Immature natural killer cell (primary cell): ENCODE data around the gene TMEM87B. TPM values are rescaled to one million over a fixed set of nuclear protein-coding genes. Genes with fewer than 3 reads are reported as not detected.

Source experiments
- DNase-seq, 3 donors: peaks; one replicate each; pipeline ENCODE4 v3.0.0; 2022; ENCODE audit warnings: mixed read lengths in 1 of 3
- H3K27ac Mint-ChIP-seq, 6 donors: one replicate each; pipeline ENCODE4 v1.8.0; 2020; ENCODE audit warnings: mixed read lengths in 6 of 6, mild to moderate bottlenecking in 5 of 6, inconsistent platforms in 4 of 6, moderate library complexity in 3 of 6
- H3K27me3 Mint-ChIP-seq, 3 donors: one replicate each; pipeline ENCODE4 v1.8.0; 2020 to 2021; ENCODE audit warnings: low read depth in 3 of 3, mild to moderate bottlenecking in 3 of 3, mixed read lengths in 3 of 3, moderate library complexity in 3 of 3, inconsistent platforms in 1 of 3
- H3K36me3 Mint-ChIP-seq, 3 donors: one replicate each; pipeline ENCODE4 v1.8.0; 2020; ENCODE audit warnings: mixed read lengths in 3 of 3, inconsistent platforms in 2 of 3, mild to moderate bottlenecking in 2 of 3
- H3K4me1 Mint-ChIP-seq, 2 donors: one replicate each; pipeline ENCODE4 v1.8.0; 2020; ENCODE audit warnings: inconsistent platforms in 2 of 2, mild to moderate bottlenecking in 2 of 2, mixed read lengths in 2 of 2, moderate library complexity in 1 of 2
- H3K4me3 Mint-ChIP-seq, 5 donors: one replicate each; pipeline ENCODE4 v1.8.0; 2020; ENCODE audit warnings: mild to moderate bottlenecking in 5 of 5, mixed read lengths in 5 of 5, inconsistent platforms in 3 of 5, moderate library complexity in 3 of 5
- H3K9me3 Mint-ChIP-seq, 6 donors: one replicate each; pipeline ENCODE4 v1.8.0; 2020; ENCODE audit warnings: mild to moderate bottlenecking in 6 of 6, mixed read lengths in 6 of 6, inconsistent platforms in 4 of 6, moderate library complexity in 3 of 6
- polyA plus RNA-seq, 3 donors: library from polyadenylated mRNA; unstranded; fragments of 300-500 nt; fragmentation: Illumina TruSeq; gene quantifications; one replicate each; pipeline ENCODE4 v1.2.3, GENCODE V29; 2021

The TMEM87B gene
- polyA plus RNA-seq, 3 donors from 2014 or later = 3.0 to 8.5 (median 5.2) TPM

DNA sequence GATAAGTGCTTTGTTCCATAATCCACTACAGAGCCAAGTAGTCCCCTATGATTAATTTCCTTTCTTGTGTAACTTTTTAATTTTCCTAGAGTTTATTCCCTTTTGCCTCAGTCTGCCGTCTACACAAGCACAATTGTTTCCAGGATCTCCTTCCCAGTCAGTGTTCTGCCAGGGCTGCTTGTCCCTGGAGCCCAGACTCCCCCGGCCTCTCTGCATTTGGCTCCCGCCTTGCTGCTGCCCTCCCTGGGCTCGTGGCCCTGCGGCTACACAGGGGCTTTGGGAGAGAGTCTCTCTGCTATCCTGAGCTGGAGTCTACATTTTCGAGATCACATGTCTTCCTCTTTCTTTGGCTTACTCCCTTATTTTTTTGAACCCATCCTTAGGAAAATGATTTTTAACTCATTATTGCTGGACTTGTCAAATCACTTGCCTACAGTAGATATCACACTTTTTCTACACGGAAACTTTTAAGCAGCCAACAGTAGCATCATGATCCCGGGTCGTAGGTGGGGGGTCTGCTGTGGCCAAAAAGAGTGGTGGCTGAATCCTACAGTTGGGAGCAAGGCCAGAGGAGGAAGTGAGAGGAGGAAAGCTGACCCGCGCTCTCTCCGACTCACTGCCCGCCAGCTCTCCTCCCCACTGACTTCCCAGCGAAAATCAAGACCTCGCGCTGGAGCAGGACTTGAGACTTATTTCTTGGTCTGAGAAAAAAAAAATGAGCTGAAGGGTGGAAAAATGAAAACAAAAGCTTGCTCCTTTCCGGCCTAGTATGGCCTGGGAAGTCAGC, 92.5 kb downstream of the TMEM87B start:
- H3K9me3 Mint-ChIP-seq = no peaks in the 10 kb centered on the region
- no peak overlapping the region for H3K4me3 Mint-ChIP-seq
- no peak overlapping the region for H3K27ac Mint-ChIP-seq

DNA sequence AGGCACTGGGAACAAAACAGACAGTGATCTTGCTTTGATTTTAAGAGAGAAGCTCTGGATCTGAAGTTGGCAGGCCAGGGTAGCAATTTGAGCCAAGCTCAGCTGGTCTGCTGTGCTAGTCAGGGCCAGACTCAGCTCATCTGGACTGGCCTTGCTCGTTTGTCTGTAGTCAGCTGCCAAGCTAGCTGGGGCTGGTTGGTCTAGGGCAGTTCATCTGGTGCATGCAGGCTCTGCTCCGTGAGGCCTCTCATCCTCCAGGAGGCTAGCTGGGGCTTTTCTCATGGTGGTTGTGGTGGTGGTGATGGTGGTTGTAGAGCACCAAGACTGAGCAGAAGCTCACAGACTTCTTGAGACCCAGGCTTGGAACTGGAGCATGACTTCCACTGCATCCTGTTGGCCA, 93.4 kb downstream of the TMEM87B start:
- Mint-ChIP-seq H3K27ac (no peak overlapping the region), H3K27me3 (peaks cover 0 to 10% (median 1%) of the 10 kb centered on the region in 3 donors), H3K4me1 (no peaks in the 10 kb centered on the region), H3K4me3 (no peak overlapping the region), H3K9me3 (no peaks in the 10 kb centered on the region), H3K36me3 (no peaks in the 10 kb centered on the region)
- DNase-seq = no peak

More for the DNA sequence above, 92.5 kb downstream of the TMEM87B start:
- no peak for DNase-seq
- no peaks in the 10 kb centered on the region for H3K36me3 Mint-ChIP-seq
- peaks cover 0 to 9% (median 4%) of the 10 kb centered on the region in 3 donors for H3K27me3 Mint-ChIP-seq
- H3K4me1 Mint-ChIP-seq = no peaks in the 10 kb centered on the region

DNA sequence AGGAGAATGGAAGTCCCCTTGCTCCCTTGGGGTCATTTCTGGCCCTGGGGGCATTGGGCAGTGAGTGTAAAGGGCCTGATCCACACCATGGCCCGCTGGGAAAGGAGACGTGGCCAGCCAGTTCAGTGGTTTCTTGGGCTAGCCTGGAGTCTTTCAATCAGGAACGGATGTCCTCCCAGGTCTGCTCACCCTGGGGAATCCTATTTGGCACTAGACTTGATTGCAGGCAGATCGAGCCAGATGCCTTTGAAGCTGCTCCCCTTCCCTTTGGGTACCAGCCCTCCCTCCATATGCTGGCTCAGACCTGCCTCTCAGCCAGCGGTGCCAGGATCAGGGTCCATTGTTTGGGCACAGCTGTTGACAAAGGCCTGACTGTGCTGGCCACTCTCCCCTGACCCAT, 94.1 kb downstream of the TMEM87B start:
- Mint-ChIP-seq H3K27ac (no peak overlapping the region), H3K4me1 (peaks cover 0 to 3% of the 10 kb centered on the region in 2 donors), H3K36me3 (no peaks in the 10 kb centered on the region), H3K27me3 (peaks cover 0 to 10% (median 1%) of the 10 kb centered on the region in 3 donors), H3K9me3 (no peaks in the 10 kb centered on the region), H3K4me3 (no peak overlapping the region)
- no peak for DNase-seq

DNA sequence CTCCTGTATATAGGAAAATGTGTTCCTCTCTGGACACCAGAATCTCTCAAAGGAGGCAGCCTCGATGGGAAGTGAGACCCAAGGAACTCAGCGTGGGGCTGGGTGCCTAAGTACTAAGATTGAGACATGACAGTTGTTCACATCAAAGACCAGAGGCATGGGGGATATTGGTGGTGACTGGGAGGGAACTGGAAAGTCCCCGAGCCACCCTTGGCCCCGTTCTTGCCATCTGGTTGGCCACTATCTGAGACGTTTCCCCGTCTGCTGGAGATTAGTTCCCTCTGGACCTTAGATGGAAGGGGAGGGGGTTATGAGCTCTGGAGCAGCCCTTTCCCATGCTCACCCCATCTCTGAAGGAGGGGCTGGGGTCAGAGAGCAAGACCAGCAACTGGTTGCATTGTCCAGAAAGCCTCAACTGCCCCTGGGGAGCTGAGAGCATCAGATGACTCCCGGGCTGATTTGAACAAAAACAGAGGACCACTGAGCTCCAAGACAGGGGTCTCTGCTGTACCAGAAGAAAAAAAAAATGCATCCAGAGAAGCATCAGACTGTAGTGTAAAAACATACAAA, 94.9 kb downstream of the TMEM87B start:
- Mint-ChIP-seq H3K4me3 (no peak overlapping the region), H3K27me3 (peaks cover 0 to 10% (median 1%) of the 10 kb centered on the region in 3 donors), H3K4me1 (peaks cover 3 to 10% of the 10 kb centered on the region in 2 donors), H3K9me3 (no peaks in the 10 kb centered on the region), H3K36me3 (no peaks in the 10 kb centered on the region), H3K27ac (peak overlapping the region in 1 of 6 donors; percentile 6)
- no peak for DNase-seq

DNA sequence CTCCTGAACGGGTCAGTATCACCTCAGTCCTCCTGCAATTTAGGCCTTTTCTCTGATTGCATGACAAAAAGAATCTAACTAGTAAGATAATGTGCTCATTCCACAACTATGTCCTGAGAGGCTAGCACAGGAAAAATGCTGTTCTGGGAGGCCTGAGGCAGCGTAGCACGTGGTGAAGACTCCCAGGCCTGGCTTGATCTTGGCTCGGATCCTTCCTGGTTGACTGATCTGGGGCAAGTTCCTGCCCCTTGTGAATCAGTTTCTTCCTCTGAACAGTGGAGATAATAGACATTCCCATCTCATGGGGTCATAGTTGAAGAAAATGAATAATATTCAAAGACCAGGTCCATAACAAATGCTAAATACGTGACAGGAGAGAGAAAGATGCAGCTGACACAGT, 95.4 kb downstream of the TMEM87B start:
- H3K27me3 Mint-ChIP-seq = peaks cover 0 to 10% (median 1%) of the 10 kb centered on the region in 3 donors
- no peak overlapping the region for H3K4me3 Mint-ChIP-seq
- no peaks in the 10 kb centered on the region for H3K9me3 Mint-ChIP-seq
- H3K27ac Mint-ChIP-seq = no peak overlapping the region
- peaks cover 8 to 15% of the 10 kb centered on the region in 2 donors for H3K4me1 Mint-ChIP-seq
- H3K36me3 Mint-ChIP-seq = no peaks in the 10 kb centered on the region
- no peak for DNase-seq

DNA sequence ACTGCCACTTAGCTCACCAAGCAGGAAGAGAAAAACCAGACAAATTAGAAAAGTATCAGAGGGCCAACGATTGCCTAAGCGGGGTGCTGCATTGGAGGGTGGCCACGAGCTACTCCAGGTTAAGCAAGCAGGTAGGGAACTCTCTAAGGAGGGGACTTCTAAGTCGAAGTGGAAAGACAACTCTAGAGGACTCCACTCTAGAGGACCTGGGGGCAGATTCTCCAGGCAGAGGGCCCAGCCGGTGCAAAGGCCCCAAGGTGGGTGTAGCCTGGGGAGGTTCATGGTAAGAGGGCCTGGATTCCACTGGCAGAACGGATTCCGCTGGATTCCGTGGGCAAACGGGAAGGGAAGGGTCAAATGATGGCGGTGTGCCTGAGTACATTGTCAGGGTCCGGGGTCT, 95.8 kb downstream of the TMEM87B start:
- no peaks in the 10 kb centered on the region for H3K36me3 Mint-ChIP-seq
- H3K9me3 Mint-ChIP-seq = no peaks in the 10 kb centered on the region
- H3K27ac Mint-ChIP-seq = peak overlapping the region in 1 of 6 donors; percentile 16
- peaks cover 0 to 10% (median 1%) of the 10 kb centered on the region in 3 donors for H3K27me3 Mint-ChIP-seq
- DNase-seq = no peak
- H3K4me1 Mint-ChIP-seq = peaks cover 12 to 19% of the 10 kb centered on the region in 2 donors
- H3K4me3 Mint-ChIP-seq = no peak overlapping the region

DNA sequence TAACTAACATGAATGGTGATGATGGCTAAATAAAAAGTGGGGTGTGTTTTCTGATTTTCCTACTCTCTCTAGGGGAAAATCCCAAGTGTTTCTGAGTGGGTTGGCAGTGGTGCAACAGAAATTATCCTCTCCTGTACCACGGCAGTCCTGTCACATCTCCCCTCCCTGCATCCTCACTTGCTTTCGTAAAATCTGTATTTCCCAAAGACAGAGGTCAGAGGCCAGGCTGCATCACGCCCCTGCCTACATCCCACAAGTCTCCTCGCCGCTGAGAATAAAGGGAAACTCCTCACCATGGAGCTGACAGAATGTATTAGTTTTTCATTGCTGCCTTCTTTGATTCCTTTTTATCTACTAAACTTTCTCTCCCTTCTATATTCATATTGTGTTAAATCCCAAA, 96.2 kb downstream of the TMEM87B start:
- Mint-ChIP-seq H3K9me3 (no peaks in the 10 kb centered on the region), H3K27me3 (peaks cover 0 to 10% (median 1%) of the 10 kb centered on the region in 3 donors), H3K4me3 (no peak overlapping the region), H3K27ac (no peak overlapping the region), H3K4me1 (peaks cover 16 to 24% of the 10 kb centered on the region in 2 donors), H3K36me3 (no peaks in the 10 kb centered on the region)
- DNase-seq = no peak

DNA sequence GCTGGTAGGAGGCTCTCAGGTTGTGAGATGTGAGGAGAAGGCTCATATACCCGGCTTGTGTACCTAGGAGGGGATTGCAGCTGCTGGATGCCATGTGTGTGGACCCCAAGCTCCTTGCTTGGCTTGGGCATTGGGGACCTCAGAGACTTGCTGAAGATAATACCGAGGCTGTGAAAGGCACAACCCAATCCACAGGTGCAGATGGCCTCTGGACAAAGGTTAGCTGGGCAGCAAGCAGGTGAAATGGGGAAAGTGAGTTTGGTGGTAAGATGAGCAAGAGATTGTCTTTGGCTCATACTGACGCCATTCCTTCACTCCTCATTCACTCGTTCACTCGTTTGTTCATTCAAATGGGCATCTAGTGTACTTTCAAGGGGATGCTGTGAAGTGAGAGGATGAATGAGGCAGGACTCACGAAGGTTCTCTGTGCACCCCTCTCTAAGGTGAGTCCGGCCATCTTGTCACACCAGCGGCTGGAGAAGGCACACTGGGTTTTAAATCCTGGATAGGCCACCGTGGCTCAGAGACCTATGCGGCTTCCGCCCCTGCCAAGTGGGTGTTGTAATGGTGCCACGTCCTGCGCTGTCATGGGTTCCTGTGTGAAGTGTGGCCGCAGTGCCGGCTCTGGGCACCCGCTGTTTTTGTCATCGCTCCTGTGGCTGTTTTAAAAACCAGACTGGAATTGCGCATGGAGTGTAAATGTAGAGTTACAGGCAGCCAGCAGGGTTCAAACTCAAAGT, 96.8 kb downstream of the TMEM87B start:
- H3K9me3 Mint-ChIP-seq = no peaks in the 10 kb centered on the region
- H3K27me3 Mint-ChIP-seq = peaks cover 0 to 8% (median 2%) of the 10 kb centered on the region in 3 donors
- H3K27ac Mint-ChIP-seq = no peak overlapping the region
- H3K4me3 Mint-ChIP-seq = no peak overlapping the region
- peaks cover 22 to 30% of the 10 kb centered on the region in 2 donors for H3K4me1 Mint-ChIP-seq
- peak in 1 of 3 donors; percentile 14 for DNase-seq
- no peaks in the 10 kb centered on the region for H3K36me3 Mint-ChIP-seq

DNA sequence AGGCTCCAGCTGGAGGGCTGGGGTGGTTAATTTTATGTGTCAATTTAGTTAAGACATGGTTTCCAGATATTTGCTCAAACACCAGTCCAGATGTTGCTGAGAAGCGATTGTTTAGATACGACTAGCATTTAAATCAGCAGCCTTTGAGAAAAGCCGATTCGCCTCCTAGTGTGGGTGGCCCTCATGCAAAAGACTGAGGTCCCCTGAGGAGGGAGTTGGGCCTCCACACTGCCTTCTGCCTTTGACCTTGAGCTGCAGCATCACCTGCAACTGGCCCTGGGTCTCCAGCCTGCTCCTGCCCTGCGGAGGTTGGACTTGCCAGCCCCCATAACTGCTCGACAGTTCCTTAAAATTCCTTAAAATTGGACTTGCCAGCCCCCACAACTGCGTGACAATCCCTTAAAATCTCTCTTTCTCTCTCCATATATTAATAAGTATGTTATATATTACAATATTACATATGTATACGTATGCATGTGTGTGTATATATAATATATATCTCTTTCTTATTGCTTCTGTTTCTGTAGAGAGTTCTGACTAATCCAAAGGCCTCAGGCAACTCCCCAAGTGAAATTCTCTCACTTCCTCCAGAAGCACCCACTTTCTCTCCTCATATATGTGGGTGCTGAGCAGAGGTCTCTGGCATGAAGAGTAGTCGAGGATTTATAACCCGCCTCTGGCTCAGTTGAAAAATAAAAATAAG, 97.6 kb downstream of the TMEM87B start:
- DNase-seq = no peak
- no peaks in the 10 kb centered on the region for H3K9me3 Mint-ChIP-seq
- no peak overlapping the region for H3K4me3 Mint-ChIP-seq
- H3K27ac Mint-ChIP-seq = no peak overlapping the region
- H3K4me1 Mint-ChIP-seq = peaks cover 22 to 30% of the 10 kb centered on the region in 2 donors
- no peaks in the 10 kb centered on the region for H3K36me3 Mint-ChIP-seq
- peaks cover 0 to 3% (median 2%) of the 10 kb centered on the region in 3 donors for H3K27me3 Mint-ChIP-seq

DNA sequence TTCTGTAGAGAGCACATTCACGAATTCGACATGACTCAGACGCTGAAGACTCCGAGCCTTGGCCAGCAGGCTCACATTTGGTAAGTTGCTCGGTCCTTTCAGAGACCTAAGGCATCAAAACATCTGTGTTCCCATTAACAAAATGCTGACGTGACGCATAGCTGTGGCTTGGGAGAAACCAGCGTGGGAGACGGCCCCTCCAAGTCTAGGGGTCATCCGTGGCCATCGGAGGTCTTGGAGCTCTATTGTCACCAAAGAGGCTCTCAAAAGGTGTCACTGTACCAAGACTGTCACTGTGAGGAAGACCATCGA, 98.1 kb downstream of the TMEM87B start:
- Mint-ChIP-seq H3K9me3 (no peaks in the 10 kb centered on the region), H3K27ac (no peak overlapping the region), H3K27me3 (peaks cover 2 to 3% (median 2%) of the 10 kb centered on the region in 3 donors), H3K36me3 (no peaks in the 10 kb centered on the region), H3K4me3 (no peak overlapping the region), H3K4me1 (peaks cover 22 to 30% of the 10 kb centered on the region in 2 donors)
- no peak for DNase-seq

DNA sequence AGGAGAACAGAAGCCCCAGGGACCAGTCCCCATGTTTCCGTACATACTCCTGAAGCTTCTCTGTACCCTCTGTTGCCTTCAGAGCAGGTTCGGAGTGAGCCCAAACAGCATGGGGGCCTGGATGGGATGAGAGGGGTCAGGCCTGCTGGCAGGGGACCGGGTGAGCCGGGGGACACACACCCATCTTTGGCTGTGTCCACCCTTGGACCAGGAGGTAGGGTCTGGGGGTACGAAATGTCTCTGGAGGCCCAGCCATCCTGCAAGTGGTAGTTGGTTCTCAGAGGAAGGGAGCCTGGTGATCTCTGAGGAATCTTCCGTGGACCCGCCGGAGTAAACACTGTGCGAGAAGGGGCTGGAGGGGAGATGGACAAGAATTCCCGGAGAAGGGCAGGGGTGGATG, 98.4 kb downstream of the TMEM87B start:
- H3K4me1 Mint-ChIP-seq = peaks cover 22 to 30% of the 10 kb centered on the region in 2 donors
- H3K4me3 Mint-ChIP-seq = no peak overlapping the region
- H3K36me3 Mint-ChIP-seq = no peaks in the 10 kb centered on the region
- peaks cover 2 to 3% (median 3%) of the 10 kb centered on the region in 3 donors for H3K27me3 Mint-ChIP-seq
- no peaks in the 10 kb centered on the region for H3K9me3 Mint-ChIP-seq
- no peak for DNase-seq
- no peak overlapping the region for H3K27ac Mint-ChIP-seq

DNA sequence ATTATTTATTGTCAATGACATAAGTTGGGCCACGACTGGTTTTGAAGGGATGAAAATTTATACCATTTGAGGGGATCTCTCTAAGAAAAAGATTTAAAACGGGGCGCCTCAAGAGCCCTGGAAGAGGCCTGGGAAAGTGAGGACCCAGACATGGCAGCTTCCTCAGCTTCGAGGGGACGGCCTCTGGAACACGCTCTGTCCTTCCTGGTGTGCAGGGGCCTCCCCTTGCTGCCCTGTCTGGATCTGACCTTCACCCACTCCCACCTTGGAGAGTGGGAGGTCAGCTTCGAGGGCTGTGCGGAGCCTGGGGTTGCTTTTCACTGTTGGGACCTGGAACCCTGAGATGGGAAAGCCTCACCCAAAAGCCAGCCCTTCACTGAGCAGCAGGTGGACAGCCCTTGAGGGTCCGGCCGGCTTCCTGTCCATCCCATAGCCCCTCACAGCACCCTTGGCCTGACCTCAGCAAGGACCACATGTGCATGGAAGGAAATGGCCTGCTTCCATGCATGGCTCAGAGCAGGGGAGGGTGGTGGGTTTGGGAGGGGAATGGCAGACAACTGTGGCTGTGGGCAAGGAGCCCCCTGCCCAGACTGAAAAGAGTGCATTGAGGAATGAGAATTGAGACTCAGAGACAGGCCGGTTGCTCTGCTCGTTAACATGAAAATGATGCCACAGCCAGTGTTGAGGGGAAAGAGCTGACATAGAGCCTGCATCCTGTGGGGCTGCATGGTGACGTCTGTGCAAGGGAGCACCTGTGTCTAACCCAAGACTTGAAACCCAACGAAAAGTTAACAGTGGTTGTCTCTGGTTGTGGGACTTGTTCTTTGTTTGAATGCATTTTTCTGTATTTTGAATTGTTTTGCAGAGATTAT, 99.4 kb downstream of the TMEM87B start:
- Mint-ChIP-seq H3K27ac (peak overlapping the region in 1 of 6 donors; percentile 49), H3K27me3 (peaks cover 2 to 3% (median 3%) of the 10 kb centered on the region in 3 donors), H3K4me1 (peaks cover 22 to 30% of the 10 kb centered on the region in 2 donors), H3K9me3 (no peaks in the 10 kb centered on the region), H3K36me3 (no peaks in the 10 kb centered on the region), H3K4me3 (peak overlapping the region in 2 of 5 donors; percentile 7 to 80)
- DNase-seq = no peak
